HL-60/S4 treated with retinoic acid at 250 ng/mL for 4 days and 3 days (cell line): ENCODE results near the gene MEGF9.
"Not testable (repeated sequence)": the region's sequence is repeated elsewhere in the genome, so short reads cannot be mapped to it uniquely, and the experiment has no call there.

Experiments
- in situ Hi-C: fragments of 300-500 bp; cut with MboI; formaldehyde crosslinking; loops from 2 replicates; pipeline ENCODE4 v1.7.0; 2022; ENCODE audit warnings: low sequenced_read_pairs

Gene MEGF9

DNA sequence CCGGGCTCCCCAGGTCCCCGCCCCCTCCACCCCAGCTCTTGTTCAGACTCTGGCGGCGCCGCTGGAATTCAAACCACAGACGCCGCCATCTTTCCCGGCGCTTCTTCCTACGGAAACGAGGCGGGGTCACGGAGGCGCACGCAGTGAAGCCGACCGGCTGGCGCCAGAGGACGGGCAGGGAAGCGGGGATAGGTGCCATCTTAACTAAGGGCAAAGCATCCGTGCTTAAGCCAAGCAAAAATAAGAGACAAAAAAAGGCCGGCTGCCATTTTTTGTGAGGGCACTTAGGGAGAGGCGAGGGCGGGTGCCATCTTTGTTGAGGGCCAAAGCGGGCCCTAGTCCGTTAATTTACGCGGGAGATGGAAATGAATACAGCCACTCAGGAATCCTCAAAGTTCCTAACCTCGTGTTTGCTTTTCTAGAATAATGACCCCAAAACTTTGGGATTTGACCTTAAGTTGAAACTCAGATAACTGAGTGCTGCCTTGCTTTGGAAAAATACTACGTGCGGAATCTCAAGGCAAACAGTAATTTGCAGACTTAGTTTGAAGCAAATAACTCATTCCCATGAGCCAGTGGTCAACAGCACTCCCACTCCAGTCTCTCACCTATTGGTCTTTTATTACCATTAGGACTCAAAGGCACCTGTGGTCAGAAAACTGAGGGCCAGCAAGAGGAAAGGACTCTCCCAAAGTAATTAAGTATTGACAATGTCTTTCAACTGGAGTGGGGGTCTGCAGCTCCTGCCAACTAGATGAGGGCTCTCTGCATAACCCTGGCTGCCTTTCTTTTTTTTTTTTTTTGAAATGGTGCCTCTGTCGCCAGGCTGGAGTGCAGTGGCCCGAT lies 134.0 kb downstream of the MEGF9 start, which contains the start of gene CDK5RAP2:
Gene CDK5RAP2, minus strand, starts transcription at position 117 of the 846 bp plus-strand sequence. CDS start 189 bp downstream, outside the sequence.
- in situ Hi-C loops: no loop called here

DNA sequence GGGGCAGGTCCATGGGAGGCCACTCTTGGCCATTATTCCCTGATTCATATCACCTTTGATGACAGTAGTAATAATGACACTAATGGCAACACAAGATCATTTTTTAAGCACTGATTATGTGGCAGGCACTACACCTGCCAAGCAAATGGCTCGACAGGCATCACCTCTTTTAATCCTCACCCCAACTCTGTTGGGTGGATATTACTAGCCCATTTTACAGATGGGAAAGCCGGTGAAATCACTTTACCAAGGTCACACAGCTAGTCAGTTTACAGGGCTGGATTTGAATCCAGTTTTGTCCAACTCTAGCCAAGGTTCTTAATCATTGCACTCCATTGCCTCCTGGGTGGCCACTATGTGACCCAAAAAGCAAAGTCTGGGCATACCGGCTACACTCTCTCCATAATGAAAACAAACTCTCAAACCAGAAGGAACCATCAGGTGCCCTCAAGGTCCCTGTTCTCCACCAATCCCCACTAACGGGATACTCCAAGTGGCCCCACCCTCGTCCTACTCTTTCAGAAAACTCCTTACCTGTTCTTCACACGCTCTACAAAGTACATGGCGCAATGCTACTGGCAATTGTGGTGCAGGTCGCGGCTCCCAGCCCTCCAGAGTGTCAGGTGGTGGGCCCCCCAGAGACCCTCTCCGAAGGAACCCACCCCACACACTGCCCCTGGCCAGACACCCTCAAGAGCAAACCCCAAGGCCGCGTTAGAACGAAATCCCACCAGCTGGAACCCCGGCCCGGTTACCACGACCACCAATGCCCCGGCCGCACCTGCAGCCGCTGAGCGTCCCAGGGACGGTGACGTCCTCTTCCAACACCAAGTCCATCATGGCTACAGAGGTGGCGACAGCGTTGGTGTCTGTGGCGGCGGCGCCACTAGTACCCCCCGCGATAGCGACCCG lies 134.9 kb downstream of the MEGF9 start:
- in situ Hi-C loops: no loop called here

DNA sequence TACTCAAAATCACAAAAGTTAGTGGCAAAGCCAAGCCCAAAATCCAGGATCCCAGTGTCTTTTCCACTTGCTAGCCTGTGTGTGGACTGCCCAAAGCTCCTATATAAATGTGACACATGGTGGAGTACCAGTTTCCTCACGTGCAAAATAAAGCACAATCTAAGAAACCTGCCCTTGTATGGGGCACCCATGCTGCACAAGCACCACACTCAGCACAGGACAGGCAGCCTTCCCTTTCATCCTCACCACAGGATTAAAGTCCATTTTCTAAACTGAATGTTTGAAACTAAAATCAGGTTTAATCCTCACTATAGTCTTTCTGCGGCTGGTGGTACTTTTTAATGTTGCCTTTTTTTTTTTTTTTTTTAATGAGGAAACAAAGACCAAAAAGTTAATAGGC lies 139.8 kb downstream of the MEGF9 start:
- in situ Hi-C loops: no loop called here

DNA sequence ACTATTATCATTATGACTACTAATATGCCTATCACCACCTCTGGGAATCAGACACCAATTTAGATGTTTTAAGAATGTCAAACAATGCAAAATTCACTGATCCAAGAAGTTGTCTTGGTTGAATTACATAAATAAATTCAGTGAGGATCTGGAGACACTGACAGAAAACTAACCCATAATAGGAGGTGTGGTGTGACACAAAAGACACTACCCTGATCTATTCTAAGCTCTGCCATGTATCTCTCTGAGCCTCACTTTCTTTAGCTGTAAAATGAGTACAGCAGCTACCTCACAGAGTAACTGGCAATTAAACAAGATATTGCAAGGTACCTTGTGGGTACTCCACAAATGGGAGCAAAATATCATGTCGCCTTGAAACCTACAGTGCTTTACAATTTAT lies 141.8 kb downstream of the MEGF9 start:
- in situ Hi-C loops: no loop called here

DNA sequence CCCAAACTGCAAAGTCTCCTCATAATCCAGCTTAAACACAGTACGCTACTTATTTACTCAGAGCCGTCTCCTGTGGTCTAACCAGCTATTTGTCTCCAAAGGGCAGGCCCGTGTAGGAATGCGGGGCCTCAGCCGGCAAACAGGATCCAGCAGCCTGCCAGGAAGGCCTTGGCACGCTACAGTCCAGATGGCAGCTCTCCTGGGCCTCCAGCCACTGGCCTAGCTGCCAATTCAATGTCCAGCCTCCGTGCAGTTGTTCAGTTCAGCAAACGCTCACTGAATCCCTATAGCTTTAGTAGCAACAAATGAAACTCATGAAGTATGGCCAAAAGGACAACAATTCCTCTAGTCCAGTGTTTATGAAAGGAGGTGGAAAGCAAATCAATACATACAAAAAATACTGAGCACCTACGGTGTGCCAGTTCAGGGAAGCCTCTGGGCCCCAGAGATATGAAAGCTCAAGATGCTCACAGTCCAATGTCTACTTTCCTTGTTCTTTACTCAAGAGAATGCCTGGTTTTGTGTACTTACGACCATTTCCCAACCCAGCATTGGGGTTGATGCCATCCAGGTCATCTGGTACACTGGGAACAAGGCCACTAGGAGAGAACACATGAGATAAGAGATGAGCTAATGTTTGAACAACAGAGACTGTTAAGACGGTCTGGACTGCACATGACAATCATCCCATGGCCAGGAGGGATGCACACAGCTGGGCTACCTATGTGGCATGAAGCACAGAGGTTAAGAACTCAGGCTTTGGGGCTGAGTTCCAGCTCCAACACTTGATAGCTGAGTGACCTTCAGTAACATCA lies 142.6 kb downstream of the MEGF9 start:
- in situ Hi-C loops: no loop called here

DNA sequence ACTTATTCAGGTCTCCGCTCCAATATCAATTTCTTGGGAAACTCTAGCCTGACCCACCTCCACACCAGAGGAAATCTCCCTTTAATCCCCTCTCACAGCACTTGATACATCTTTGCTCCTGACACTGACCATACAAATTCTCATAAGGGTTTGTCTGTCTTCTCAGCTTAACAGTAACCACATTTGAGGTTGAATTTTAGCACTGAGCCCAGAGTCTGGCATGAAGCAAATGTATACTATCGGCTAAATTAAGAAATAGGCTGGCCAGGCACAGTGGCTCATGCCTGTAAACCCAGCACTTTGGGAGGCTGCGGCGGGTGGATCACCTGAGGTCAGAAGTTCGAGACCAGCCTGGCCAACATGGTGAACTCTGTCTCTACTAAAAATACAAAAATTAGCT lies 144.0 kb downstream of the MEGF9 start:
- in situ Hi-C loops: no loop called here

DNA sequence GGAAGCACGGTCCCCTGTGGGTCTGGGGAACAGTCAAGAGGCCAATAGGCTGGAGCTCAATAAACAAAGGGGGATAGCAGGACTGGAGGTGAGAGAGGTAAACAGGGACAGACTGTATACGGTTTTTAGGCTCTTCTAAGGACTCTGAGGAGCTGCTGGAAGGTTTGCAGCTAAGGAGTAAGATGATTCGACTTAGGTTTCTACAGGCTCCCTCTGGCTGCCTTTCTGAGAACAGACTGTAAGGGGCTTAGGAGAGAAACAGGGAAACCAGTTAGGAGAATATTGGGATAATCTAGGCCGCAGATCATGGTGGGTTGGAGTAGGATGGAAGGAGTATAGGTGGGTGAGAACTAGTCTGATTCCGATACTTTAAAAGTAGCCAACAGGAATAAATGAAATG lies 144.7 kb downstream of the MEGF9 start:
- in situ Hi-C loops: no loop called here

DNA sequence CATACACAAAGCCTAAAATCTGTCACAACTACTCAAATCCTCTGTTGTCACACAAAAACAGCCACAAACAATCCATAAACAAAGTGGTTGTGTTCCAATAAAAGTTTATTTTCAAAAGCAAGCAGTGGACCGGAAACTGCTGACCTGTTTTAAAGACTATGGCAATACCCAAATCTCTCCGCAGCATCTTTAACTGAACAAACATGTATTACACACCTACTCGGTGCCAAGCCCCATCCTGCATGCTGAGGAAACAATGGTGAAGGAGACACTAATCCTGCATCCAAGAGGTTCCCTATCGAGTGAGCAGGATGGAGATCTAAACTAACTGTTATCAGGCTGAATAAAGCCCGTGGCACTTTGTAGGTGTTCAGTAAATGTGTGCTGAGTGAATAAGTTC lies 145.5 kb downstream of the MEGF9 start:
- in situ Hi-C loops: no loop called here

DNA sequence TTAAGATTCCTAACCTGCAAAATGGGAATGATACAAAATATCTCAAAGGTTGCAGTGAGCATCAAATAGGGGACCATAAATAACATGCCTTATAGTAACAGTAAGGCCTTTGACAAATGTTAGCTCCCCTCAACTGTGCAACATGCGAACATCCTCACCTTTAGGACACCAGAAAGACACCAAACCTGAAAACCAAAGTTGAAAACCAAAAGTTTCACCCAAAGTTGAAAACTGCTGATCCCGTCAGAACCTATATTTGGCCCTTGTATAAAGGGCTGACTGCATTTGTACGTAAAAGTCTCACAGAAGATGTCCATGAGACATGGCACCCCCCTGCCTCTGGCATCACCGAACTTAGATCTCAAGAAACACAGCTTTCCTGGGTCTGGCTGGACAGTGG lies 146.4 kb downstream of the MEGF9 start:
- in situ Hi-C loops: no loop called here

DNA sequence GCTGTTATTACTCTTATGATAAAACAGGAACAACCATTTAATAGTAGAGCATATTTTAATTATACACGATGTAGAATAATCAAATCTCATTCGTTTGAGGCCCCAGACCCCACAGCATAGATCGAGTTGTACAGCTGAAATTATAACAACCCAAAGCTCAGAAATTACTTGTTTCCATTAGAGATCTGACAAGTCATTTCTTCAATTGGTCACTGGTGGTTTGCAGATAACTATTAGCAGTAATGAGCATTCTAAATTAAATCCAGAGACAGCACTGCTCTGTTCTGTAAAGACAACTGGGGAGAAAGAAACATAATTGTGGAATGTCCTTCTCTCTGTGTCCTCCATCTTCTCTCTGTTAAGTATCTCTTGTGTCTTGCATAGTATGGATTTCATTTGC lies 147.2 kb downstream of the MEGF9 start:
- in situ Hi-C loops: no loop called here

DNA sequence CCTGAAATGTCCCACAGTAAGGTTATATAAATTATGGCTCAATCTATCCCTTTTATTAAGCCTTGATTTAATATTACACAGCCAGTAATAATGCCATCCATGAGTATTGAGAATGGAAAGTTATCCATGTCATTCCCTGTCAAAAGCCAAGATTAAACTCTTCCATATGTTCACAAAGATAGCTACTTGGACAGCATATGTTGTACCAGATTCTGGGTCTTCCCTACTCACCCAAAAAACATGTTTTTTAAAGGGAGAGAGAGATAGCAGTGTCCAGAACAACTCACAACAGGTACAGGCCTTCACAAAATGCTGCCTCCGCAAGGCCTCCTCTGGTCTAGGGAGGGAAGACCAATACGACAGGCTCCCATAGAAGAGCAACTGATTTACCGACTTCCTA lies 149.7 kb downstream of the MEGF9 start:
- in situ Hi-C loops: no loop called here

DNA sequence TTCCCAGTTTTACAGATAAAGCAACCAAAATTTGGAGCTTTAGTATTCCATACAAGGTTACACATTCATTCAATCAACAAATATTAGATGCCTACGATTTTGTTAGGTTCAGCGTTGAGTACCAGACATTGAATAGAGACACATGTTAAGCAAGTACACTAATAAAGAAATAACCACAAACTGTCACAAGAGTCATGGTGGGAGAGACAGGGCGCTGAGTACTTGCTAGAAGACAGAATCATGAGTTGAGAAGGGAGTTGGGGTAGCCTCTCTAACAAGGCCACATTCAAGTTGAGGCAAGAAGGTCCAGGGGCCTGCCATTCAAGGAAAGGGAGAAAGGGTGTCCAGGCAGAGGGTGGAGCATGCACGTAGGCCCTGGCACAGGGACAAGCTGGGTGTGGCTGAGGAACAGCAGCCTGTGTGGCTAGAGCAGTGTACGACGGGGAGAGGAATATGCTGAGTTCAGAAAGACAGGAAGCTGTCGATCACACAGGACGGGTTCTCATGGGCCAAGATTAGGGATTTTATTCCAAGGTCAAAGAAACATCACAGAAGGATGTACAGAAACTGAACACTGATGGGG lies 151.3 kb downstream of the MEGF9 start:
- in situ Hi-C loops: no loop called here

DNA sequence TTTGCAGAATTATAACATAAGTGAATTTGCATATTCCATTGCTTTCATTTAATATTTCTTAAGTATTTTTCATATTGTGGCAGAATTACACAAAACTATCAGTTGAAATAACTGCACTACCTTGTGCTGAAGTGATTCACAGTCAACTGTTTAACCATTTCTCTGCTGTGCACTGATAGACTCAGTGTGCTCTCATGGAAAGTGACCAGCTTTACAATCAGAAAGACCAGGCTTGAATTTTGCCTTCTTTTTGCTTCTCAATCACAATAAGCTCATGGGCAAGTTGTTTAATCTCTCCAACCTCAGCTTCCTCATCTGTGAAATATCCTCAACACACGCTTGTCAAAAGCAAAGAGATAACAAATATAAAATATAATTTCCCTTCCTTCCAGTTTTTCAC lies 152.6 kb downstream of the MEGF9 start:
- in situ Hi-C loops: no loop called here

DNA sequence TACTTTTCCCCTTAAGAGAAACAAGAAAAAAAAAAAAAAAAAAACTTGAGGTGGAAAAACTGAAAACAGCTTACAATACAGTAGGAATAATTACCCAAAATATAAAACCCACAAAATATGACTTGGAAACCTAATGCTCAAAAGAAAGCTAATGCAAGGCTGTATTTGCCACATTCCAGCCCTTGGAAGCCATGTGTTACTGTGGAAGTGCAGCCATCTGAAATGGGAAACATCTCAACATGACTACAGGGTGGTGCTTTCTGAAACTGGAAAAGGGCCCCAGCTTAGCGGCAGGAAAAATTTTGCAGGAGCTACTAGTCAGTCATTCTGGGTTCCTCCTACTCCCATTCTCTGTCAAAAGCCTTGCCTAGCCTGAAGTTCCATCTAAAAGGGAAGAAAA lies 154.7 kb downstream of the MEGF9 start:
- in situ Hi-C loops: no loop called here

DNA sequence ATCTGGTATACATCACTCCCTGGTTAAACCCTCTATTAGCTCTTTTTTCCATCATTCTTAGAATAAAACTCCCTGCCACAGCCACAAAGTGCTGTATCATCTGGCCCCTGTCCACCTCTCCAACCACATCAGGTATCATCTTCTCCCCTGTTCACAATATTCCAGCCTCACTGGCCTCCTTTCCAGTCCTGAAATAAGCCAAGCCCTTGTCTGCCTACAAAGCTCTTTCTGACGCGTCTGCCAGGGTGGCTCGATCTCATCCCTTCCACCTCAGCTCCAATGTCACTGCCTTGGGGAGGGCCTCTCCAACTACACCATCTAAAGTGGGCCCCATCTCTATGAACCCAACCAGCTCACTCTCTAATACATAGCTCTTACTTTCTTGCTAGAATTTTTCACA lies 155.8 kb downstream of the MEGF9 start:
- in situ Hi-C loops: no loop called here

DNA sequence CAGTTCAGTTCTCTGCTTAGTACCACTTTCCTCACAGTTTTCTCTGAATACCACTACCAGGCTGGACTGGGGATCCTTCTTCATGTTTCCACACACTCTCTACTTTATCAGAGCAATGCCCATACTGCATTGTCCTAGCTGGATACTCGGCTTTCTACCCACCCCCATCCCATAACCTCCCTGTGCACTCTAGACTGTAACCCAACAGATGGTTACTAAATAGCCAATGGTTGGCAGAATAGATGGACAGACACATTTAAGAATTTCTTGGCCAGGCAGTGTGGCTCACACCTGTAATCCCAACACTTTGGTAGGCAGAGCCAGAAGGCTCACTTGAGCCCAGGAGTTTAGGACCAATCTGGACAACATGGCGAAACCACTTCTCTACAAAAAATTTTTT lies 157.1 kb downstream of the MEGF9 start:
- in situ Hi-C loops: no loop called here

DNA sequence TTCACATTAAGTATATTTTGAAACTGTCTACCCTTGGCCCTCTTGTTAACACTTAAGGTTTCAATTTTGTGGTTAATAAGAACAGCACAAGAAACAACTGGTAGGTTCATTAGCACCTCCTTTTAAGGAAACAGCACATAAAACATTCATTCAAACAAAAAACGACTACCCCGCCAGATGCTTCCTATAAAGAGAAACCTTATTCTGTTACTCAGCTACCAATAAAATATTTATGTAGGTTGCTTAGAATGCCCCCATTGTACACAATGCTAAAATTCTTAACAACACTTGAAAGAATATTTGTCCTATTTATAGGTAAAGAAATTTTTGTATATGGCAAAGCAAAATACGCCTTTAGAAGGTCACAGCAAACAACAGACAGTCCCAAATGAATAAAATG lies 157.5 kb downstream of the MEGF9 start:
- in situ Hi-C loops: no loop called here

DNA sequence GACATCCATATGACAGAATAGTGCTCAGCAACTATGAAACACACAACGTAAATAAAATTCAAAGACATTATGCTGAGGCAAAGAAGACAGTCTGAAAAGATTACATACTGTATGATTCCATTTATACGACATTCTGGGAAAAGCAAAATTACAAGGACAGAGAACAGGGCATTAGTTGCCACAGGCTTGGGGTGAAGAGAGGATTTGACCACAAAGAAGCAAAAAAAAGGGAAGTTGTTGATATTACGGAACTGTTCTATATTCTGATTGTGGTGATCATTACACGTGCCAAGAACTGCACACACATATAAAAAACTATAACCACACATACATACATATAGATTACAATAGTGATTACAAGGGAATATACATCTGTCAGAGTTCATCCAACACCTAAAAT lies 158.4 kb downstream of the MEGF9 start:
- in situ Hi-C loops: no loop called here

DNA sequence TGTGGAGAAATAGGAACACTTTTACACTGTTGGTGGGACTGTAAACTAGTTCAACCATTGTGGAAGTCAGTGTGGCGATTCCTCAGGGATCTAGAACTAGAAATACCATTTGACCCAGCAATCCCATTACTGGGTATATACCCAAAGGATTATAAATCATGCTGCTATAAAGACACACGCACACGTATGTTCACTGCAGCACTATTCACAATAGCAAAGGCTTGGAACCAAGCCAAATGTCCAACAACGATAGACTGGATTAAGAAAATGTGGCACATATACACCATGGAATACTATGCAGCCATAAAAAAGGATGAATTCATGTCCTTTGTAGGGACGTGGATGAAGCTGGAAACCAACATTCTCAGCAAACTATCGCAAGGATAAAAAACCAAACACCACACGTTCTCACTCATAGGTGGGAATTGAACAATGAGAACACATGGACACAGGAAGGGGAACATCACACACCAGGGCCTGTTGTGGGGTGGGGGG lies 162.0 kb downstream of the MEGF9 start:
- in situ Hi-C loops: not testable (repeated sequence)
